Fibroblast of upper back skin (primary cell): ENCODE data around the gene FRY.
A peak's percentile ranks its signal among the peaks of the same experiment; 100 is the strongest.

Experiments used
- DNase-seq: peaks from one replicate; pipeline ENCODE4 v3.0.0-alpha.2; 2013

The FRY gene

GRCh38 chr13:32228330-32229041 lies 196.9 kb downstream of the FRY start:
- peak; percentile 36 for DNase-seq

GRCh38 chr13:32229443-32229842 lies 197.9 kb downstream of the FRY start:
- peak; percentile 31 for DNase-seq

- DNase-seq: no peak
These were observed 200.7 kb downstream of the FRY start for GRCh38 chr13:32232263-32232662.

GRCh38 chr13:32233062-32233461 lies 201.5 kb downstream of the FRY start:
- no peak for DNase-seq

GRCh38 chr13:32234914-32235313 lies 203.3 kb downstream of the FRY start:
- no peak for DNase-seq

GRCh38 chr13:32237681-32238080 lies 206.1 kb downstream of the FRY start:
- no peak for DNase-seq

GRCh38 chr13:32243695-32244094 lies 212.1 kb downstream of the FRY start:
- DNase-seq: no peak

- no peak for DNase-seq
These were observed 214.0 kb downstream of the FRY start for GRCh38 chr13:32245555-32245954.

- DNase-seq: peak; percentile 73
These were observed 214.9 kb downstream of the FRY start for GRCh38 chr13:32246468-32246867.

- DNase-seq: no peak
These were observed 216.3 kb downstream of the FRY start for GRCh38 chr13:32247887-32248286.

- DNase-seq: no peak
These were observed 217.2 kb downstream of the FRY start for GRCh38 chr13:32248801-32249200.

GRCh38 chr13:32252812-32253438 lies 221.4 kb downstream of the FRY start:
- no peak for DNase-seq

- DNase-seq: no peak
These were observed 222.4 kb downstream of the FRY start for GRCh38 chr13:32253911-32254399.

GRCh38 chr13:32254416-32254815 lies 222.8 kb downstream of the FRY start:
- no peak for DNase-seq

GRCh38 chr13:32254916-32255723 lies 223.5 kb downstream of the FRY start:
- DNase-seq: no peak

GRCh38 chr13:32255724-32256109 lies 224.1 kb downstream of the FRY start:
- DNase-seq: peak; percentile 73

- DNase-seq: no peak
These were observed 224.7 kb downstream of the FRY start for GRCh38 chr13:32256243-32256642.

GRCh38 chr13:32257649-32258048 lies 226.1 kb downstream of the FRY start:
- DNase-seq: no peak

- no peak for DNase-seq
These were observed 227.5 kb downstream of the FRY start for GRCh38 chr13:32259116-32259515.

GRCh38 chr13:32261567-32261966 lies 230.0 kb downstream of the FRY start:
- peak; percentile 90 for DNase-seq

- peak; percentile 32 for DNase-seq
These were observed 230.6 kb downstream of the FRY start for GRCh38 chr13:32262165-32262564.

- DNase-seq: no peak
These were observed 231.0 kb downstream of the FRY start for GRCh38 chr13:32262619-32263018.

- DNase-seq: peak; percentile 9
These were observed 232.8 kb downstream of the FRY start for GRCh38 chr13:32264407-32264806.

- DNase-seq: no peak
These were observed 234.2 kb downstream of the FRY start for GRCh38 chr13:32265726-32266125.
